Skeletal muscle tissue (tissue), 4 donors: ENCODE measurements around the gene RNF212. TPM values are rescaled to one million over a fixed set of nuclear protein-coding genes. Genes with fewer than 3 reads are reported as not detected.
"Not testable (repeated sequence)": the region's sequence is repeated elsewhere in the genome, so short reads cannot be mapped to it uniquely, and the experiment has no call there.

ENCODE experiments used
- H3K27ac ChIP-seq: one replicate; pipeline ENCODE4 v1.7.0; 2013; ENCODE audit warnings: mild to moderate bottlenecking, low read depth, low read length, inconsistent platforms
- H3K27me3 ChIP-seq, 3 donors: one replicate each; pipeline ENCODE4 v1.7.0; 2013; ENCODE audit warnings: low read length in 3 of 3; ENCODE audit not compliant: control insufficient read depth in 3 of 3, insufficient read depth in 3 of 3
- H3K36me3 ChIP-seq, 3 donors: one replicate each; pipeline ENCODE4 v1.7.0; 2013; ENCODE audit warnings: low read length in 3 of 3; ENCODE audit not compliant: control insufficient read depth in 3 of 3, insufficient read depth in 3 of 3
- H3K4me1 ChIP-seq, 3 donors: one replicate each; pipeline ENCODE4 v1.7.0; 2013; ENCODE audit warnings: low read length in 3 of 3, mild to moderate bottlenecking in 3 of 3; ENCODE audit not compliant: control insufficient read depth in 3 of 3, insufficient read depth in 3 of 3
- H3K4me3 ChIP-seq, 3 donors: one replicate each; pipeline ENCODE4 v1.7.0; 2013; ENCODE audit warnings: low read length in 3 of 3
- H3K9ac ChIP-seq, 3 donors: one replicate each; pipeline ENCODE4 v1.7.0; 2013; ENCODE audit warnings: low read length in 3 of 3, mild to moderate bottlenecking in 3 of 3, moderate library complexity in 2 of 3, low read depth in 1 of 3
- H3K9me3 ChIP-seq, 3 donors: one replicate each; pipeline ENCODE4 v1.7.0; 2013; ENCODE audit warnings: low read length in 3 of 3; ENCODE audit not compliant: control insufficient read depth in 3 of 3
- total RNA-seq: library from RNA; depleted of rRNA; stranded (reverse); fragments of >200 nt; gene quantifications from one replicate; pipeline ENCODE4 v1.2.3, GENCODE V29; 2014
- donor health status: Osteomylitis.

Gene RNF212
- total RNA-seq, 1 donor from 2014 or later: 3.7 TPM

DNA sequence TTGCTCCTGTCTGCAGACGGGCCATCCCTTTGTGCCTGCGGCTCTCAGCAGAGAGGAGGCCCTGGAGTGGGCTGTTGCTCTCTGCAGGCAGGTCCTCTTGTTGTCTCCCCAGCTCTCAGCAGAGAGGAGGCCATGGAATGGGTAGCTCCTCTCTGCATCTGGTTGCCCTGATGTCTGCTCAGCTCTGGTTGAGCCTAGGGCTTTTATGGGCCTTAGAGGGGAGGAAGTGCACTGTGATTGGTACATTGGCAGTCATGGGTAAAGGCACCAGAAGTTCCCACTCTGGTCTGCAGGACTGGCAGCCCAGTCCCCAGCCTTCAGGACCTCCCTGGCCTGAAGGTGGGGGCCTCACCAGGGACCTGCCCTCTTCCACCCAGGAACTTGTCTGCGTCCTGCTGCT is 37.5 kb upstream of the RNF212 start:
- Histone ChIP-seq H3K27ac (no peak overlapping the region), H3K9me3 (no peaks in the 10 kb centered on the region)

DNA sequence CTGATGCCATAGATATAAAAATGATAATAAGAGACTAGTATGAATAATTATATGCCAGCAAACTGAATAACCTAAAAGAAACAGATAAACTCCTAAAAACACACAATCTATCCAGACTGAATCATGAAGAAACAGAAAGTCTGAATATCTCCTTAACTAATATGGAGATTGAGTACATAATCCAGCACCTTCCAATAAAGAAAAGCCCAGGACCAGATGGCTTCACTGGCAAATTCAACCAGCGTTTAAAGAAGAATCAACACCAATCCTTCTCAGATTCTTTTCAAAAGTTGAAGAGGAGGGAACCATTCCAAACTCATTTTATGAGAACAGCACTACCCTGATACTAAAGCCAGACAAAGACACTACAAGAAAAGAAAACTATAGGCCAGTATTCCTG is 26.5 kb upstream of the RNF212 start:
- Histone ChIP-seq H3K36me3 (no peaks in the 10 kb centered on the region), H3K4me3 (no peak overlapping the region), H3K4me1 (no peaks in the 10 kb centered on the region), H3K9me3 (no peaks in the 10 kb centered on the region), H3K27ac (no peak overlapping the region), H3K27me3 (peaks cover 0 to 5% (median 0%) of the 10 kb centered on the region in 3 donors), H3K9ac (no peak overlapping the region)

More for the DNA sequence above, 37.5 kb upstream of the RNF212 start:
- Histone ChIP-seq H3K36me3 (no peaks in the 10 kb centered on the region), H3K9ac (no peak overlapping the region), H3K4me3 (no peak overlapping the region), H3K4me1 (peaks cover 7 to 13% (median 12%) of the 10 kb centered on the region in 3 donors), H3K27me3 (peaks cover 0 to 25% (median 10%) of the 10 kb centered on the region in 3 donors)

GRCh38 chr4:1137850-1138249 is 24.5 kb upstream of the RNF212 start:
- no peaks in the 10 kb centered on the region for H3K36me3 ChIP-seq
- H3K27ac ChIP-seq: no peak overlapping the region
- no peaks in the 10 kb centered on the region for H3K4me1 ChIP-seq
- H3K9me3 ChIP-seq: no peaks in the 10 kb centered on the region
- no peak overlapping the region for H3K4me3 ChIP-seq
- no peak overlapping the region for H3K9ac ChIP-seq
- no peaks in the 10 kb centered on the region for H3K27me3 ChIP-seq

DNA sequence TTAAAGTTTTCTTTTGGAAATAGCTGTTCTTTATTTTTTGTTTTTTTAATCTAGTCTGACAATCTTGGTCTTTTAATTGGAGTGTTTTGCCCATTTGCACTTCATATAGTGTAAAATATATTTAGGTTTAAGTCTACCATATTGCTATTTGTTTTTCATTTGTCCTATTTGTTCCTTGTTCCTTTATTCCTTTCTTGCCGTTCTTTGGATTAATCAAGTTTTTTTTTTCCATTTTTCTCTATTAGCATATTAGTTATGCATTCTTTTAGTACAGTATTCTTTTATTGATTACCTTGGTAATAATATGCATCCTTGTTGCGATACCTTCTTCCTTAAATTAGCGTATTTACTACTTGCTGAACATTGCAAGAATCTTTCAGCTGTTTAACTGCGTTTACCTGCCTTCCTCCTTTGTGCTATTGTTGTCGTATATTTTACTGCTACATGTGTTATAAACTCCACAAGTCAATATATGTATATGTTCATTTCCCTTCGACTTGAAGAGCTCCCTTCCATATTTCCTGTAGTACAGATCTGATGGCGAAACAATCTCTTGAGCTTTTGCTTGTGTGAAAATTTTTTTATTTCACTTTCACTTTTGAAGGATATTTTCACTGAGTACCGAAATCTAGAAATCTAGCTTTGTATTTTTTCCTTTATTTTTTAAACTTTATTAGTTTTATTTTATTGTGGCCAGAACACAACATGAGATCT is 23.9 kb upstream of the RNF212 start:
- Histone ChIP-seq H3K4me1 (no peaks in the 10 kb centered on the region), H3K9me3 (no peaks in the 10 kb centered on the region), H3K9ac (no peak overlapping the region), H3K36me3 (no peaks in the 10 kb centered on the region), H3K27me3 (no peaks in the 10 kb centered on the region), H3K4me3 (no peak overlapping the region), H3K27ac (no peak overlapping the region)

DNA sequence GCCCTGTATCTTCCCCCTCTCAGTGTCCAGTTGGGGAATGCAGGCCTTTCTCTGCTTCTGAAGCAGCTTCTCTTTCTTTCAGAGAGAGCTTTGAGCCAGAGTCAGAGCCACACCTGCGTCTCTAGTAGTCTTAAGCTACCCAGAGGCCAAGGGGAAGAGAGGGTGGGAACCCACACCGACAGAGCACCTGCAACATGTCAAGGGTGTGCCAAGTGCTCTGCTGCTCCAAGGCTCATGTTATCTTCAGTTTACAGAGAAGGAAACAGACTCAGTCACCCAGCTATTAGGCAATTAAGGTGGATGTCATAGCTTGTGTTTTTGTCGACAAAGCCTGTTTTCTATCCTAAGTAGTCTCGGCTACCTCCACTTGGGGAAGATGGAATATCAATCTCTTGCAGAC is 22.7 kb upstream of the RNF212 start:
- Histone ChIP-seq H3K36me3 (no peaks in the 10 kb centered on the region), H3K9ac (no peak overlapping the region), H3K4me1 (no peaks in the 10 kb centered on the region), H3K27ac (no peak overlapping the region), H3K4me3 (no peak overlapping the region), H3K27me3 (no peaks in the 10 kb centered on the region), H3K9me3 (no peaks in the 10 kb centered on the region)

DNA sequence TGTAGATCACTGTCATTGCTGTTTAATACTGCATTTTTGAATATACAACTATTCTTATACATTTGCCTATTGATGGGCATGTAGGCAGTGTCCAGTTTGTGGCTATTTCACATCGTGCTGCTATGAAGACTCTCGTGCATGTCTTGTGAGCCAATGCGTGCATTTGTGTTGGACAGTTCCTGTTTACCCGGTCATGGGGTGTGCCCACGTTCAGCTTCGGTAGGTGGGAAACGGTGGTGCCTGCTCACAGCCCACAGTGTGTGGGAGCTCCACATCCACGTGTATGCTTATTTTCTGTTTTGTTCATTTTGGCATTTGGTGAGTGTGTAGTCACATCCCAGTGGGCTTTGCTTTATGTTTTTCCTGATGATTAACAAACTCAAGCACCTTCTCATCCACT is 19.7 kb upstream of the RNF212 start:
- Histone ChIP-seq H3K9me3 (no peaks in the 10 kb centered on the region), H3K4me3 (no peak overlapping the region), H3K27ac (no peak overlapping the region), H3K9ac (no peak overlapping the region), H3K27me3 (no peaks in the 10 kb centered on the region), H3K4me1 (peaks cover 0 to 3% (median 0%) of the 10 kb centered on the region in 3 donors), H3K36me3 (no peaks in the 10 kb centered on the region)

GRCh38 chr4:1130316-1131186 is 17.2 kb upstream of the RNF212 start:
- H3K4me3 ChIP-seq: no peak overlapping the region
- H3K4me1 ChIP-seq: peaks cover 0 to 3% (median 0%) of the 10 kb centered on the region in 3 donors
- H3K27me3 ChIP-seq: no peaks in the 10 kb centered on the region
- H3K27ac ChIP-seq: no peak overlapping the region
- no peaks in the 10 kb centered on the region for H3K36me3 ChIP-seq
- H3K9me3 ChIP-seq: no peaks in the 10 kb centered on the region
- H3K9ac ChIP-seq: no peak overlapping the region

- Histone ChIP-seq H3K4me3 (no peak overlapping the region), H3K36me3 (no peaks in the 10 kb centered on the region), H3K4me1 (peaks cover 0 to 3% (median 0%) of the 10 kb centered on the region in 3 donors), H3K27me3 (no peaks in the 10 kb centered on the region), H3K9ac (no peak overlapping the region), H3K9me3 (no peaks in the 10 kb centered on the region), H3K27ac (no peak overlapping the region)
Observed at GRCh38 chr4:1126506-1126905, 13.1 kb upstream of the RNF212 start.

- not testable (repeated sequence) for H3K27ac ChIP-seq, H3K9me3 ChIP-seq, H3K4me1 ChIP-seq
Observed at GRCh38 chr4:1125466-1125865, 12.1 kb upstream of the RNF212 start.

DNA sequence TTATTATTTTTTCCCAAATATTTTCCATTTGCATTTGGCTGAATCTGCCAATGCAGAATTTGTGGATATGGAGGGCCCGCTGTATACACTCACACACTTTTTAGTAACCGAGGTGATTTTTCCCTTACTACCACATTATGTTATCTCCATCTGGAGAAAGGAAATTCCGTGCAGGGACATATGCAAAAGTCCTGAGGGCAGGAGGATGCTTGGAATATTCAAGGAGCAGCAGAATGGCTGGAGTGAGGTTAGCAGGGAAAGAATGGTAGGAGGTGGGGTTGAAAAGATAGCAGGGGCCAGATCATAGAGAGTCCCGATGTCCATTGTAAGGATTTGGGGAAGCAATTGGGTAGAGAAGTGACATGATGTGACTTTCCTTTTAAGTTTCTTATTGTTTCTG is 11.5 kb upstream of the RNF212 start:
- no peaks in the 10 kb centered on the region for H3K27me3 ChIP-seq
- H3K9me3 ChIP-seq: no peaks in the 10 kb centered on the region
- no peaks in the 10 kb centered on the region for H3K36me3 ChIP-seq
- no peaks in the 10 kb centered on the region for H3K4me1 ChIP-seq
- H3K27ac ChIP-seq: no peak overlapping the region
- H3K4me3 ChIP-seq: no peak overlapping the region
- H3K9ac ChIP-seq: no peak overlapping the region

More at GRCh38 chr4:1125466-1125865, 12.1 kb upstream of the RNF212 start:
- H3K9ac ChIP-seq, H3K4me3 ChIP-seq, H3K27me3 ChIP-seq, H3K36me3 ChIP-seq: not testable (repeated sequence)
